H1 (cell line): ENCODE measurements around the gene TRAPPC6A. TPM values are rescaled to one million over a fixed set of nuclear protein-coding genes. Genes with fewer than 3 reads are reported as not detected.

Experiments used
- CTCF ChIA-PET: fragments of 300-600 bp; sonication (Branson Sonifier 250); formaldehyde crosslinking; loops from one replicate; lab custom pipeline; 2021; ENCODE audit not compliant: partially characterized antibody; lab: Charles Lee
- POLR2A ChIA-PET: fragments of 300-600 bp; sonication (Branson Sonifier 250); formaldehyde crosslinking; loops from one replicate; lab custom pipeline; 2021; ENCODE audit warnings: inconsistent platforms; ENCODE audit not compliant: partially characterized antibody; lab: Charles Lee
- DNase-seq, 2 experiments: peaks; one replicate each; pipeline versions ENCODE4 v3.0.0 to v3.0.0-alpha.2; 2010 to 2022; ENCODE audit warnings: low spot score in 2 of 2, low read depth in 1 of 2, mixed read lengths in 1 of 2
- FAIRE-seq: peaks from 2 replicates; lab custom pipeline; 2011; peaks lifted over from hg19 to GRCh38; lab: Jason Lieb, UNC
- H2AFZ ChIP-seq: 2 replicates; pipeline ENCODE4 v1.8.1; 2012; ENCODE audit warnings: low read length, inconsistent platforms
- H2AK5ac ChIP-seq: 2 replicates; pipeline ENCODE4 v1.6.1; 2013; ENCODE audit warnings: low read depth, low read length
- H2BK120ac ChIP-seq: replicated peaks from 2 replicates; pipeline ENCODE3; 2013; ENCODE audit warnings: low read depth, low read length, inconsistent platforms
- H2BK12ac ChIP-seq: 2 replicates; pipeline ENCODE4 v1.6.1; 2013; ENCODE audit warnings: low read depth, low read length
- H2BK15ac ChIP-seq: 2 replicates; pipeline ENCODE4 v1.6.1; 2013; ENCODE audit warnings: low read length
- H2BK20ac ChIP-seq: 2 replicates; pipeline ENCODE4 v1.6.1; 2013; ENCODE audit warnings: low read length
- H2BK5ac ChIP-seq: 2 replicates; pipeline ENCODE4 v1.6.1; 2013; ENCODE audit warnings: low read depth, low read length
- H3K14ac ChIP-seq: 2 replicates; pipeline ENCODE4 v1.6.1; 2013; ENCODE audit warnings: inconsistent platforms; ENCODE audit not compliant: insufficient read length
- H3K18ac ChIP-seq: 2 replicates; pipeline ENCODE4 v1.6.1; 2013; ENCODE audit warnings: low read length; ENCODE audit errors: extremely low read depth
- H3K23ac ChIP-seq: 2 replicates; pipeline ENCODE4 v1.6.1; 2013; ENCODE audit warnings: inconsistent platforms; ENCODE audit not compliant: insufficient read length
- H3K23me2 ChIP-seq: 2 replicates; pipeline ENCODE4 v1.6.1; 2013; ENCODE audit warnings: low read depth, low read length
- H3K27ac ChIP-seq: 2 replicates; pipeline ENCODE4 v1.6.1; 2011; ENCODE audit warnings: low read depth, low read length, inconsistent platforms
- H3K27me3 ChIP-seq, 4 experiments: replicated peaks in 1 of 4; 1 replicate in 1 of 4; 2 replicates in 3 of 4; pipeline versions ENCODE4 v1.6.1 to v1.8.1; 2011 to 2013; ENCODE audit warnings: low read length in 3 of 4, mild to moderate bottlenecking in 3 of 4, inconsistent platforms in 2 of 4, mixed read lengths in 2 of 4, moderate library complexity in 1 of 4; ENCODE audit not compliant: control insufficient read depth in 3 of 4, insufficient read depth in 3 of 4; ENCODE audit errors: extremely low read depth in 1 of 4
- H3K36me3 ChIP-seq, 4 experiments: 2 replicates each; pipeline versions ENCODE4 v1.6.1 to v1.8.1; 2011 to 2013; ENCODE audit warnings: mild to moderate bottlenecking in 4 of 4, low read length in 3 of 4, moderate library complexity in 2 of 4, control low read depth in 1 of 4, inconsistent platforms in 1 of 4; ENCODE audit not compliant: insufficient read depth in 4 of 4, control insufficient read depth in 2 of 4
- H3K4ac ChIP-seq: replicated peaks from 2 replicates; pipeline ENCODE3; 2013; ENCODE audit warnings: low read length, low read depth, mixed read lengths, inconsistent platforms; ENCODE audit not compliant: insufficient read length
- H3K4me1 ChIP-seq, 4 experiments: replicated peaks in 1 of 4; 1 replicate in 1 of 4; 2 replicates in 3 of 4; pipeline versions ENCODE4 v1.6.1 to v1.8.1; 2011 to 2013; ENCODE audit warnings: low read length in 3 of 4, inconsistent platforms in 2 of 4, mixed read lengths in 1 of 4; ENCODE audit not compliant: insufficient read depth in 4 of 4, control insufficient read depth in 3 of 4
- H3K4me2 ChIP-seq, 2 experiments: 2 replicates each; pipeline versions ENCODE4 v1.6.1 to v1.8.1; 2011 to 2013; ENCODE audit warnings: low read depth in 2 of 2, low read length in 2 of 2, control low read depth in 1 of 2, inconsistent platforms in 1 of 2, mild to moderate bottlenecking in 1 of 2; ENCODE audit not compliant: insufficient read depth in 1 of 2
- H3K4me3 ChIP-seq, 4 experiments: fragments of 200-600, 300-600 bp in 1 of 4; sonication (generic), shearing (Covaris generic), sonication (Bioruptor Twin) in 1 of 4; 2 replicates each; pipeline versions ENCODE4 v1.5.1 to v1.8.1; 2011 to 2016; ENCODE audit warnings: low read length in 4 of 4, low read depth in 3 of 4, control low read depth in 2 of 4, inconsistent platforms in 2 of 4, mild to moderate bottlenecking in 2 of 4, mixed read lengths in 1 of 4, moderate library complexity in 1 of 4; ENCODE audit not compliant: insufficient read depth in 2 of 4; ENCODE audit errors: extremely low read depth in 1 of 4
- H3K56ac ChIP-seq: replicated peaks from 2 replicates; pipeline ENCODE3; 2013; ENCODE audit warnings: low read depth, mild to moderate bottlenecking, mixed read lengths, low read length, inconsistent platforms; ENCODE audit not compliant: insufficient read length
- H3K79me1 ChIP-seq: 2 replicates; pipeline ENCODE4 v1.6.1; 2013; ENCODE audit warnings: low read depth, low read length, control low read depth
- H3K79me2 ChIP-seq, 2 experiments: 2 replicates each; pipeline versions ENCODE4 v1.6.1 to v1.8.1; 2012 to 2013; ENCODE audit warnings: low read length in 2 of 2, mild to moderate bottlenecking in 2 of 2, inconsistent platforms in 1 of 2; ENCODE audit not compliant: insufficient read depth in 2 of 2, control insufficient read depth in 1 of 2
- H3K9ac ChIP-seq, 4 experiments: replicated peaks in 1 of 4; 1 replicate in 1 of 4; 2 replicates in 3 of 4; pipeline versions ENCODE4 v1.6.1 to v1.8.1; 2011 to 2013; ENCODE audit warnings: low read depth in 3 of 4, low read length in 3 of 4, control low read depth in 2 of 4, mild to moderate bottlenecking in 2 of 4, moderate library complexity in 2 of 4, inconsistent platforms in 1 of 4; ENCODE audit errors: extremely low read depth in 1 of 4
- H3K9me3 ChIP-seq, 2 experiments: 2 replicates each; pipeline versions ENCODE4 v1.6.1 to v1.8.1; 2012 to 2013; ENCODE audit warnings: mild to moderate bottlenecking in 2 of 2, moderate library complexity in 2 of 2, control low read depth in 1 of 2, inconsistent platforms in 1 of 2, low read depth in 1 of 2, low read length in 1 of 2, mixed read lengths in 1 of 2; ENCODE audit not compliant: insufficient read depth in 2 of 2
- H4K20me1 ChIP-seq, 2 experiments: replicated peaks in 1 of 2; 2 replicates each; pipeline versions ENCODE3 to v1.8.1; 2011 to 2013; ENCODE audit warnings: inconsistent platforms in 2 of 2, low read length in 2 of 2, mild to moderate bottlenecking in 1 of 2; ENCODE audit not compliant: insufficient read depth in 2 of 2, control insufficient read depth in 1 of 2
- H4K5ac ChIP-seq: 2 replicates; pipeline ENCODE4 v1.6.1; 2013; ENCODE audit warnings: low read length, low read depth, mixed read lengths, inconsistent platforms; ENCODE audit not compliant: insufficient read length
- H4K8ac ChIP-seq: 2 replicates; pipeline ENCODE4 v1.8.0; 2013; ENCODE audit warnings: mild to moderate bottlenecking, moderate library complexity, low read length, inconsistent platforms; ENCODE audit not compliant: insufficient read depth; ENCODE audit errors: extremely low read depth
- H4K91ac ChIP-seq: replicated peaks from 2 replicates; pipeline ENCODE3; 2013; ENCODE audit warnings: low read length, mixed read lengths, inconsistent platforms; ENCODE audit not compliant: insufficient read length
- ATF2 ChIP-seq: IDR thresholded peaks from 2 replicates; pipeline ENCODE4 v1.6.1; 2012; ENCODE audit warnings: low read length, inconsistent platforms
- BACH1 ChIP-seq: IDR thresholded peaks from 2 replicates; pipeline ENCODE4 v1.6.1; 2012; ENCODE audit warnings: low read length, improper control_type of control experiment
- CEBPB ChIP-seq: IDR thresholded peaks from 2 replicates; pipeline ENCODE4 v1.6.1; 2012; ENCODE audit warnings: low read depth, low read length
- CTBP2 ChIP-seq: IDR thresholded peaks from 2 replicates; pipeline ENCODE4 v1.7.0; 2011; ENCODE audit warnings: borderline replicate concordance, mild to moderate bottlenecking, moderate library complexity, mixed read lengths, low read length; ENCODE audit not compliant: insufficient read depth, insufficient read length
- JUND ChIP-seq: IDR thresholded peaks from 2 replicates; pipeline ENCODE4 v1.6.1; 2011; ENCODE audit warnings: mild to moderate bottlenecking, improper control_type of control experiment, low read length
- NANOG ChIP-seq: IDR thresholded peaks from 2 replicates; pipeline ENCODE4 v1.6.1; 2011; ENCODE audit warnings: low read length, low read depth, mild to moderate bottlenecking, inconsistent platforms; ENCODE audit not compliant: insufficient read depth, poor library complexity, severe bottlenecking
- POLR2A ChIP-seq, 2 experiments: IDR thresholded peaks; 1 replicate in 1 of 2; 2 replicates in 1 of 2; pipeline ENCODE4 v1.6.1; 2011; ENCODE audit warnings: low read depth in 2 of 2, low read length in 2 of 2, mild to moderate bottlenecking in 2 of 2; ENCODE audit errors: control extremely low read depth in 1 of 2
- RAD21 ChIP-seq, 2 experiments: IDR thresholded peaks in 1 of 2; conservative IDR thresholded peaks in 1 of 2; 2 replicates each; pipeline ENCODE4 v1.6.1; 2011; ENCODE audit warnings: low read depth in 2 of 2, low read length in 2 of 2, improper control_type of control experiment in 1 of 2, inconsistent platforms in 1 of 2, mild to moderate bottlenecking in 1 of 2, moderate library complexity in 1 of 2
- SAP30 ChIP-seq: fragments of 300-600 bp; sonication (generic); IDR thresholded peaks from 2 replicates; pipeline ENCODE4 v1.7.1; 2012; ENCODE audit warnings: low read length, moderate library complexity, mild to moderate bottlenecking, inconsistent platforms; ENCODE audit not compliant: insufficient read depth, insufficient replicate concordance
- SIX5 ChIP-seq: IDR thresholded peaks from 2 replicates; pipeline ENCODE4 v1.6.1; 2011; ENCODE audit warnings: mild to moderate bottlenecking, low read depth, low read length
- SP2 ChIP-seq: IDR thresholded peaks from 2 replicates; pipeline ENCODE4 v1.6.1; 2012; ENCODE audit warnings: mild to moderate bottlenecking, low read length, inconsistent platforms
- WGBS, 2 experiments: shearing (Covaris generic) in 1 of 2; methylation state at CpG; one replicate each; pipeline versions ENCODE4 v1.1.6 to v1.1.7; 2013 to 2015; ENCODE audit warnings: low lambda C conversion rate in 2 of 2, mixed read lengths in 2 of 2, inconsistent platforms in 1 of 2, low coverage in 1 of 2, missing lambda C conversion rate in 1 of 2; ENCODE audit not compliant: insufficient replicate concordance in 2 of 2, insufficient coverage in 1 of 2, insufficient read length in 1 of 2; ENCODE audit errors: extremely low coverage in 1 of 2, missing lambda C conversion rate in 1 of 2; 5-methylcytosine and 5-hydroxymethylcytosine counted together
- polyA plus RNA-seq, 7 experiments: library from polyadenylated mRNA; depleted of rRNA in 3 of 7; stranded (reverse) in 5 of 7; unstranded in 2 of 7; fragments of >200 nt in 5 of 7; fragments of 200-250 nt in 2 of 7; gene quantifications; 1 replicate in 5 of 7; 2 replicates in 1 of 7; 4 replicates in 1 of 7; pipeline versions ENCODE4 v1.2.1 to v1.2.3, GENCODE V29; 2011 to 2013; ENCODE audit warnings: missing spikeins in 2 of 7, mixed read lengths in 2 of 7
- total RNA-seq: library from RNA; stranded (reverse); fragmentation: NEBNext Ultra II Directional; extraction: Animal tissue kit (Norgen Biotek cat#: 25700); gene quantifications from 2 replicates; pipeline ENCODE4 v1.2.1, GENCODE V29; 2021

TRAPPC6A gene
- total and polyA plus RNA-seq, 2 of the 8 experiments (the other 6 are each of a cell fraction or from before 2014, with no cell fraction given): 31.8 to 130 TPM

- FAIRE-seq: no peak
- TF ChIP-seq SAP30 (no peak), BACH1 (no peak), NANOG (no peak), POLR2A (IDR thresholded peaks at IDR 0.05; ENCODE audit: control extremely low read depth in 1 of 2, low read depth in 2 of 2, low read length in 2 of 2) (no peak), ATF2 (no peak), JUND (no peak), SIX5 (no peak), SP2 (no peak), CEBPB (no peak), CTBP2 (no peak), RAD21 (IDR thresholded peaks at IDR 0.05 in 1 of 2, conservative IDR thresholded peaks at IDR 0.05 in 1 of 2; ENCODE audit: low read depth in 2 of 2, low read length in 2 of 2) (no peak)
Measured at GRCh38 chr19:45159971-45160324, 18.1 kb downstream of the TRAPPC6A start.

More at GRCh38 chr19:45159971-45160324, 18.1 kb downstream of the TRAPPC6A start:
- no peak overlapping the region for H3K9ac ChIP-seq
- H4K91ac ChIP-seq: no peak overlapping the region
- H2BK20ac ChIP-seq: no peak overlapping the region
- H3K14ac ChIP-seq: no peak overlapping the region
- no peaks in the 10 kb centered on the region for H3K79me1 ChIP-seq
- H4K8ac ChIP-seq: no peak overlapping the region
- H3K79me2 ChIP-seq: no peaks in the 10 kb centered on the region
- no peak overlapping the region for H3K4ac ChIP-seq
- H2BK120ac ChIP-seq: no peak overlapping the region
- ChIA-PET CTCF (interaction anchor here (0.7 to 4.0 kb wide), 8 partner anchors 10 to 279 kb away, joined by 3 to 32 read pairs (median 4); no protein-coding TSS in a partner anchor), POLR2A (interaction anchor here (0.6 to 3.1 kb wide), 4 partner anchors 11 to 29 kb away, joined by 3 to 20 read pairs (median 8); no protein-coding TSS in a partner anchor)
- no peak overlapping the region for H3K23ac ChIP-seq
- peaks cover 0 to 14% (median 7%) of the 10 kb centered on the region in 4 experiments; a peak in 5 of 7 replicates for H3K4me1 ChIP-seq
- H2AFZ ChIP-seq: no peak overlapping the region
- H3K4me3 ChIP-seq: no peak overlapping the region
- no peak overlapping the region for H3K4me2 ChIP-seq
- H2BK15ac ChIP-seq: no peak overlapping the region
- no peaks in the 10 kb centered on the region for H3K9me3 ChIP-seq
- no peak overlapping the region for H2AK5ac ChIP-seq
- H3K23me2 ChIP-seq: no peaks in the 10 kb centered on the region
- 92% methylated on average over 10 of the region's 10 CpGs; no CpG with 5 or more reads in 1 of the 2 experiments for WGBS, 2 experiments
- H4K20me1 ChIP-seq: peaks cover 0 to 3% of the 10 kb centered on the region in 2 experiments
- H2BK5ac ChIP-seq: no peak overlapping the region
- H2BK12ac ChIP-seq: no peak overlapping the region
- no peak overlapping the region for H4K5ac ChIP-seq
- H3K36me3 ChIP-seq: no peaks in the 10 kb centered on the region
- peaks cover 0 to 14% (median 9%) of the 10 kb centered on the region in 4 experiments; a peak in 4 of 7 replicates for H3K27me3 ChIP-seq
- no peak overlapping the region for H3K27ac ChIP-seq
- no peak overlapping the region for H3K56ac ChIP-seq
- no peak for DNase-seq
- no peak overlapping the region for H3K18ac ChIP-seq
